LHCN-M2 (cell line): ENCODE measurements around the gene LPO. TPM values are rescaled to one million over a fixed set of nuclear protein-coding genes. Genes with fewer than 3 reads are reported as not detected.

Experiments
- DNase-seq: peaks from one replicate; pipeline ENCODE4 v3.0.0-alpha.2; 2012; ENCODE audit warnings: low read depth
- total RNA-seq: library from RNA; depleted of rRNA; stranded (reverse); fragments of >200 nt; gene quantifications from 2 replicates; pipeline ENCODE4 v1.2.3, GENCODE V29; 2014; rRNA removed

LPO gene
- total RNA-seq, 1 experiment from 2014 or later: not detected

- no peak for DNase-seq
These were observed 78.0 kb downstream of the LPO start for GRCh38 chr17:58316260-58316960.

- DNase-seq: peak; percentile 73
These were observed 79.2 kb downstream of the LPO start for GRCh38 chr17:58317421-58318064.

GRCh38 chr17:58318065-58318481, 79.7 kb downstream of the LPO start:
- DNase-seq: no peak

Other genes starting within 250 kb of the LPO start
- gene SRSF1, start 231.3 kb upstream of the LPO start, total RNA-seq: 373 and 386 TPM in 2 replicates
- 9.6 and 11.8 TPM in 2 replicates for gene DYNLL2, start 155.2 kb upstream of the LPO start, total RNA-seq
- not detected in 2 replicates for gene OR4D1, start 90.2 kb upstream of the LPO start, total RNA-seq
- not detected in 2 replicates for gene OR4D2, start 71.6 kb upstream of the LPO start, total RNA-seq
- not detected in 2 replicates for gene EPX, start 45.9 kb upstream of the LPO start, total RNA-seq
- 13.8 and 15.5 TPM in 2 replicates for gene MKS1, start 19.3 kb upstream of the LPO start, total RNA-seq
- gene MPO, start 42.4 kb downstream of the LPO start, total RNA-seq: not detected in 2 replicates
- 0.06 and 0.11 TPM in 2 replicates for gene TSPOAP1, start 90.2 kb downstream of the LPO start, total RNA-seq
- 46.0 and 65.7 TPM in 2 replicates for gene SUPT4H1, start 113.6 kb downstream of the LPO start, total RNA-seq
- not detected in 2 replicates for gene RNF43, start 178.9 kb downstream of the LPO start, total RNA-seq
- gene HSF5, start 249.8 kb downstream of the LPO start, total RNA-seq: not detected in 2 replicates